ENCODE results near the gene TLCD1.

The TLCD1 gene

GRCh38 chr17:28763137-28763799 lies 37.2 kb upstream of the TLCD1 start:
- H3K4me2 ChIP-seq (ENCODE audit: low read length): no peak overlapping the region
- H3K27ac ChIP-seq: peak overlapping the region; percentile 24
- no peak overlapping the region for H2AFZ ChIP-seq
- H3K79me2 ChIP-seq: peaks cover 6% of the 10 kb centered on the region
- no peaks in the 10 kb centered on the region for H3K27me3 ChIP-seq (ENCODE audit: control insufficient read depth, insufficient read depth, low read length)
- no peak overlapping the region for H3K4me3 ChIP-seq (ENCODE audit: low read depth, low read length)
- H3K9me3 ChIP-seq (ENCODE audit: control insufficient read depth, low read length): no peaks in the 10 kb centered on the region
- H3K9ac ChIP-seq: no peak overlapping the region
- H3K4me1 ChIP-seq: peaks cover 2% of the 10 kb centered on the region
- TF ChIP-seq CTCF (IDR thresholded peaks at IDR 0.05): no peak
- no peaks in the 10 kb centered on the region for H3K36me3 ChIP-seq (ENCODE audit: control insufficient read depth, insufficient read depth, low read length)

- Histone ChIP-seq H3K36me3 (ENCODE audit: control insufficient read depth, insufficient read depth, low read length) (no peaks in the 10 kb centered on the region), H3K9ac (no peak overlapping the region), H3K4me1 (peaks cover 2% of the 10 kb centered on the region), H3K4me3 (ENCODE audit: low read depth, low read length) (no peak overlapping the region), H3K27ac (peak overlapping the region; percentile 25), H3K79me2 (peaks cover 3% of the 10 kb centered on the region), H2AFZ (no peak overlapping the region), H3K4me2 (ENCODE audit: low read length) (no peak overlapping the region), H3K9me3 (ENCODE audit: control insufficient read depth, low read length) (no peaks in the 10 kb centered on the region), H3K27me3 (ENCODE audit: control insufficient read depth, insufficient read depth, low read length) (no peaks in the 10 kb centered on the region)
- TF ChIP-seq CTCF (IDR thresholded peaks at IDR 0.05): no peak
Observed at GRCh38 chr17:28760601-28761562, 34.8 kb upstream of the TLCD1 start.

GRCh38 chr17:28759256-28759865 lies 33.3 kb upstream of the TLCD1 start:
- peaks cover 2% of the 10 kb centered on the region for H3K4me1 ChIP-seq
- no peak overlapping the region for H3K9ac ChIP-seq
- no peak overlapping the region for H3K4me2 ChIP-seq (ENCODE audit: low read length)
- H3K27me3 ChIP-seq (ENCODE audit: control insufficient read depth, insufficient read depth, low read length): no peaks in the 10 kb centered on the region
- H3K36me3 ChIP-seq (ENCODE audit: control insufficient read depth, insufficient read depth, low read length): no peaks in the 10 kb centered on the region
- TF ChIP-seq CTCF (IDR thresholded peaks at IDR 0.05): no peak
- no peak overlapping the region for H3K27ac ChIP-seq
- no peak overlapping the region for H2AFZ ChIP-seq
- peaks cover 3% of the 10 kb centered on the region for H3K79me2 ChIP-seq
- H3K9me3 ChIP-seq (ENCODE audit: control insufficient read depth, low read length): no peaks in the 10 kb centered on the region
- H3K4me3 ChIP-seq (ENCODE audit: low read depth, low read length): no peak overlapping the region

- H3K4me1 ChIP-seq: peaks cover 2% of the 10 kb centered on the region
- H3K79me2 ChIP-seq: peaks cover 3% of the 10 kb centered on the region
- no peak for TF ChIP-seq CTCF (IDR thresholded peaks at IDR 0.05)
- no peak overlapping the region for H3K9ac ChIP-seq
- no peak overlapping the region for H3K27ac ChIP-seq
- H3K27me3 ChIP-seq (ENCODE audit: control insufficient read depth, insufficient read depth, low read length): no peaks in the 10 kb centered on the region
- H3K4me3 ChIP-seq (ENCODE audit: low read depth, low read length): no peak overlapping the region
- no peak overlapping the region for H2AFZ ChIP-seq
- no peaks in the 10 kb centered on the region for H3K36me3 ChIP-seq (ENCODE audit: control insufficient read depth, insufficient read depth, low read length)
- H3K4me2 ChIP-seq (ENCODE audit: low read length): no peak overlapping the region
- no peaks in the 10 kb centered on the region for H3K9me3 ChIP-seq (ENCODE audit: control insufficient read depth, low read length)
Observed at GRCh38 chr17:28758411-28759121, 32.5 kb upstream of the TLCD1 start.

Data from parathyroid adenoma (tissue), 2 donors.